ENCODE results near the gene CEACAM18.

DNA sequence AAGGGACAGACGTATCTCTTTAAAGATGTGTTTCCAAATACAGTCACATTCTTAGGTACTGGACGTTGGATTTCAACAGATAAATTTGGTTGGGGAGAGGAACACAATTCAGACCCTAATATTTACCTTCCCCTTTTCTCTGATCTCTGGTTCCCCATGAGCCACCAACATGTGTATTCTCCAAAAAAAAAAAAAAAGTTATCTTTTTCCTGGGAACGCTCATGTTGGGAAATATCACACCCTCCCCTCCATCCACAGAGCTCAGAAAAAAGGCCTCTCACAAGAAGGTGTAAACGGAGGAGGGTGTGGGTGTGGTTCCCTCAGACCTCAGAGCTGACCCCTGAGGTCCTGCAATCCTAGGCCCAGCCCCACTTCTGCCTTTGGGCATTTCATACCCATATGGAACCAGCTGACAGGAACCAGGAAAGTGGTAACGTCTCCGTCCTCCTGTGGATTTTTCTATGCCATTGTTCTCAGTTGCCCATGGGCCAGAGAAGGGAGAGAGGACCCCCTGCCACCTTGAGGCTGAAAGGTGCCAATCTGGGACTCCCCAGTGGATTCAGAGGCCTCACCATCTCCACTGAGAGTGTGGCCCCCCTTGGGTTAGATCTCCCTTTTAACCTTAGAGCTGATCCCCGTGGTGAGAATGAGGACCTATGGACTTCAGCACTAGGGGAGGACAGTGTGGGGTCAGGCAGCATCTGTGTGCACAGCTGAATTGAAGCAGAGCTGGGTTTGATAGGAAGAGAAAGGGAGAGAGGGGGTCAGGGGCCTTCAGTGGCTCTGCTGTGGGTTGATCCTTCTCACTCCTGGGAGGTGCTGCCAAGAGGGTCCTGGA is 31.7 kb downstream of the CEACAM18 start:
- TF ChIP-seq JUND (IDR thresholded peaks at IDR 0.05) (no peak), TCF12 (IDR thresholded peaks at IDR 0.05) (no peak), EP300 (IDR thresholded peaks at IDR 0.05; ENCODE audit: borderline replicate concordance in 1 of 2, low read depth in 1 of 2, low read length in 1 of 2) (no peak), POLR2AphosphoS5 (IDR thresholded peaks at IDR 0.05; ENCODE audit: low read depth, low read length) (no peak), MXI1 (IDR thresholded peaks at IDR 0.05; ENCODE audit: low read depth, low read length) (no peak), CTCF (IDR thresholded peaks at IDR 0.05) (no peak), EZH2phosphoT487 (IDR thresholded peaks at IDR 0.05; ENCODE audit: borderline replicate concordance, low read depth) (no peak), FOSL2 (IDR thresholded peaks at IDR 0.05; ENCODE audit: borderline replicate concordance, low read depth) (no peak)
- TF ChIP-seq, protein P1, sequence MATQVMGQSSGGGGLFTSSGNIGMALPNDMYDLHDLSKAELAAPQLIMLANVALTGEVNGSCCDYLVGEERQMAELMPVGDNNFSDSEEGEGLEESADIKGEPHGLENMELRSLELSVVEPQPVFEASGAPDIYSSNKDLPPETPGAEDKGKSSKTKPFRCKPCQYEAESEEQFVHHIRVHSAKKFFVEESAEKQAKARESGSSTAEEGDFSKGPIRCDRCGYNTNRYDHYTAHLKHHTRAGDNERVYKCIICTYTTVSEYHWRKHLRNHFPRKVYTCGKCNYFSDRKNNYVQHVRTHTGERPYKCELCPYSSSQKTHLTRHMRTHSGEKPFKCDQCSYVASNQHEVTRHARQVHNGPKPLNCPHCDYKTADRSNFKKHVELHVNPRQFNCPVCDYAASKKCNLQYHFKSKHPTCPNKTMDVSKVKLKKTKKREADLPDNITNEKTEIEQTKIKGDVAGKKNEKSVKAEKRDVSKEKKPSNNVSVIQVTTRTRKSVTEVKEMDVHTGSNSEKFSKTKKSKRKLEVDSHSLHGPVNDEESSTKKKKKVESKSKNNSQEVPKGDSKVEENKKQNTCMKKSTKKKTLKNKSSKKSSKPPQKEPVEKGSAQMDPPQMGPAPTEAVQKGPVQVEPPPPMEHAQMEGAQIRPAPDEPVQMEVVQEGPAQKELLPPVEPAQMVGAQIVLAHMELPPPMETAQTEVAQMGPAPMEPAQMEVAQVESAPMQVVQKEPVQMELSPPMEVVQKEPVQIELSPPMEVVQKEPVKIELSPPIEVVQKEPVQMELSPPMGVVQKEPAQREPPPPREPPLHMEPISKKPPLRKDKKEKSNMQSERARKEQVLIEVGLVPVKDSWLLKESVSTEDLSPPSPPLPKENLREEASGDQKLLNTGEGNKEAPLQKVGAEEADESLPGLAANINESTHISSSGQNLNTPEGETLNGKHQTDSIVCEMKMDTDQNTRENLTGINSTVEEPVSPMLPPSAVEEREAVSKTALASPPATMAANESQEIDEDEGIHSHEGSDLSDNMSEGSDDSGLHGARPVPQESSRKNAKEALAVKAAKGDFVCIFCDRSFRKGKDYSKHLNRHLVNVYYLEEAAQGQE (IDR thresholded peaks at IDR 0.05; ENCODE audit: low read depth, low read length) = no peak

Data from SK-N-SH (cell line).